ENCODE measurements around the gene SSPN. TPM values are rescaled to one million over a fixed set of nuclear protein-coding genes. Genes with fewer than 3 reads are reported as not detected.

SSPN gene
- total RNA-seq, 4 donors from 2014 or later, result 35.9 to 65.4 (median 53.3) TPM

- Histone ChIP-seq H3K27me3 (no peaks in the 10 kb centered on the region), H3K9me3 (no peaks in the 10 kb centered on the region), H3K4me3 (no peak overlapping the region), H3K36me3 (no peaks in the 10 kb centered on the region), H3K27ac (no peak overlapping the region), H3K4me1 (peaks cover 0 to 22% (median 0%) of the 10 kb centered on the region in 3 donors)
- 56 to 94% methylated on average over 5 to 6 of the region's 6 CpGs for WGBS, 2 donors (ENCODE audit: low coverage in 1 of 2)
- no peak for ATAC-seq
- TF ChIP-seq POLR2A (IDR thresholded peaks at IDR 0.05) (no peak), POLR2AphosphoS5 (IDR thresholded peaks at IDR 0.05) (no peak), EP300 (IDR thresholded peaks at IDR 0.05) (no peak)
- TF ChIP-seq, protein P1, sequence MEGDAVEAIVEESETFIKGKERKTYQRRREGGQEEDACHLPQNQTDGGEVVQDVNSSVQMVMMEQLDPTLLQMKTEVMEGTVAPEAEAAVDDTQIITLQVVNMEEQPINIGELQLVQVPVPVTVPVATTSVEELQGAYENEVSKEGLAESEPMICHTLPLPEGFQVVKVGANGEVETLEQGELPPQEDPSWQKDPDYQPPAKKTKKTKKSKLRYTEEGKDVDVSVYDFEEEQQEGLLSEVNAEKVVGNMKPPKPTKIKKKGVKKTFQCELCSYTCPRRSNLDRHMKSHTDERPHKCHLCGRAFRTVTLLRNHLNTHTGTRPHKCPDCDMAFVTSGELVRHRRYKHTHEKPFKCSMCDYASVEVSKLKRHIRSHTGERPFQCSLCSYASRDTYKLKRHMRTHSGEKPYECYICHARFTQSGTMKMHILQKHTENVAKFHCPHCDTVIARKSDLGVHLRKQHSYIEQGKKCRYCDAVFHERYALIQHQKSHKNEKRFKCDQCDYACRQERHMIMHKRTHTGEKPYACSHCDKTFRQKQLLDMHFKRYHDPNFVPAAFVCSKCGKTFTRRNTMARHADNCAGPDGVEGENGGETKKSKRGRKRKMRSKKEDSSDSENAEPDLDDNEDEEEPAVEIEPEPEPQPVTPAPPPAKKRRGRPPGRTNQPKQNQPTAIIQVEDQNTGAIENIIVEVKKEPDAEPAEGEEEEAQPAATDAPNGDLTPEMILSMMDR (IDR thresholded peaks at IDR 0.05), result no peak
Measured at GRCh38 chr12:26205941-26206340, 10.6 kb downstream of the SSPN start.

GRCh38 chr12:26211331-26211730 is 16.0 kb downstream of the SSPN start:
- Histone ChIP-seq H3K27ac (no peak overlapping the region), H3K36me3 (no peaks in the 10 kb centered on the region), H3K9me3 (no peaks in the 10 kb centered on the region), H3K27me3 (no peaks in the 10 kb centered on the region), H3K4me1 (peaks cover 0 to 14% (median 0%) of the 10 kb centered on the region in 3 donors), H3K4me3 (no peak overlapping the region)
- no peak for ATAC-seq
- 50 to 83% methylated on average over 1 of the region's 1 CpG for WGBS, 2 donors (ENCODE audit: low coverage in 1 of 2)
- TF ChIP-seq EP300 (IDR thresholded peaks at IDR 0.05) (no peak), POLR2A (IDR thresholded peaks at IDR 0.05) (no peak), POLR2AphosphoS5 (IDR thresholded peaks at IDR 0.05) (no peak)
- TF ChIP-seq, protein P1 (IDR thresholded peaks at IDR 0.05), result no peak

DNA sequence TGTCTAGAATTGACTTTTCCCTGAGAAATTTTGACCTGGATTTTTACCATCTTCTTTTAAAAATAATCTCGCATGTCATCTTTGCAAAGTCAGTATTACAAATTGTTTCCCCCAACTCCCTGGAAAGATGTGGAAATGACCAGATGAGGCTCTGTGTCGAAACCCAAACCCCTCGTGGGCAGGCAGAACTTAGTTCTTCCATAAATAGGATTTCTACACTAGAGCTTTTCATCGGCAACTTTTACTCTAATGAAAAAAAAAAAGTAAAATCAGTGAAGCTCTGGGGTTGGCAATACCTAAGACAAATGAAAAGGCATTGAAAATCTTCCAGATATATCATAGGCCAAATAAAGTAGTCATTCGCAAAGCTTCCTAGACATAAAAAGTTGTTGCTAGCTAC is 17.0 kb downstream of the SSPN start:
- no peaks in the 10 kb centered on the region for H3K9me3 ChIP-seq
- no peak overlapping the region for H3K27ac ChIP-seq
- peaks cover 0 to 14% (median 0%) of the 10 kb centered on the region in 3 donors for H3K4me1 ChIP-seq
- no peaks in the 10 kb centered on the region for H3K36me3 ChIP-seq
- no peak overlapping the region for H3K4me3 ChIP-seq
- no peaks in the 10 kb centered on the region for H3K27me3 ChIP-seq
- TF ChIP-seq POLR2A (IDR thresholded peaks at IDR 0.05) (no peak), POLR2AphosphoS5 (IDR thresholded peaks at IDR 0.05) (no peak), EP300 (IDR thresholded peaks at IDR 0.05) (no peak)
- TF ChIP-seq, protein P1 (IDR thresholded peaks at IDR 0.05), result no peak
- no peak for ATAC-seq
- WGBS, 2 donors (ENCODE audit: low coverage in 1 of 2), result 57 to 62% methylated on average over 5 of the region's 5 CpGs

DNA sequence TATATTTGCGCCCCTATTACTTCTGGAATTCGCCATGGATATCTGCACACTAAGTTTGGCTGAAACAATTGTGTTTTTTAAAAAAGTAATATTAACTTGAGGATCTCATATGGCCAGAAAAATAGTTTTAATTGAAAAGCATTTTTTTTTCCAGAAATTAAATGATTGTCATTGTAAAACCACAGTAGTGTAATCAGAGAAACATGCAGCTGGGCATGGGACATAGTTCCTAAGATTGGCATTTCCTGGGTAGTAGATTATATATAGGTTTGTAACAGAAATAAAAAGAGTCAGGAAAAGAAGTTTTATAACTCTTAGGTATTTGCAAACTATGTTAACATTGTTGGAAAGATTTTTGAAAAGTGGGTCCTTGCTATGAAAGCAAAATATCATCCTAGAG is 17.6 kb downstream of the SSPN start:
- TF ChIP-seq POLR2A (IDR thresholded peaks at IDR 0.05), result no peak
- ATAC-seq, result no peak
- 93% methylated on average over 2 of the region's 2 CpGs for WGBS, 2 donors (ENCODE audit: low coverage in 1 of 2)

DNA sequence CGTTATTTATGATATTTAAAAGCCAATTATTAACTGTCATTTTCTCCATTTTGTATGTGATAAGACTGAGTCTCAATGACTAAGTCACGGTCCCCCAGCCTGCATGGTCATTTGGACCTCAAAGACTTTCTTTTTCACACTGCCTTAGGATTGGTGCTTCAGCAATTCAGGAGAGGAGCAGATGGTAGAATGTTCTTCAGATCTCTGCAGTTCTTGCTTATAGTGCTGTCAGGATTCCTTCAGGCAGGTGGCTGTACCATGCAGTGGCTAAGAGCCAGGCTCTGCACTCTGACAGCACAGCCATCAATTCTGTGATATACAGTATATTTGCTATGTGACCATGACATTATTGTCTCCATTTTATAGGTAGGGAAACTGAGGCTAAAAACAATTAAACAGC is 18.7 kb downstream of the SSPN start:
- H3K4me3 ChIP-seq, result no peak overlapping the region
- no peak for ATAC-seq
- TF ChIP-seq POLR2AphosphoS5 (IDR thresholded peaks at IDR 0.05), result no peak
- no peak for TF ChIP-seq POLR2A (IDR thresholded peaks at IDR 0.05)
- no peak for TF ChIP-seq EP300 (IDR thresholded peaks at IDR 0.05)
- TF ChIP-seq, protein P1 (IDR thresholded peaks at IDR 0.05), result no peak
- no peak overlapping the region for H3K27ac ChIP-seq
- H3K27me3 ChIP-seq, result no peaks in the 10 kb centered on the region
- H3K36me3 ChIP-seq, result no peaks in the 10 kb centered on the region
- H3K9me3 ChIP-seq, result no peaks in the 10 kb centered on the region
- WGBS, 2 donors (ENCODE audit: low coverage in 1 of 2), result 54 to 57% methylated on average over 2 of the region's 2 CpGs
- H3K4me1 ChIP-seq, result peaks cover 0 to 14% (median 0%) of the 10 kb centered on the region in 3 donors

More for the DNA sequence above, 17.6 kb downstream of the SSPN start:
- H3K27ac ChIP-seq, result no peak overlapping the region
- H3K27me3 ChIP-seq, result no peaks in the 10 kb centered on the region
- H3K4me3 ChIP-seq, result no peak overlapping the region
- no peaks in the 10 kb centered on the region for H3K36me3 ChIP-seq
- H3K4me1 ChIP-seq, result peaks cover 0 to 14% (median 0%) of the 10 kb centered on the region in 3 donors
- H3K9me3 ChIP-seq, result no peaks in the 10 kb centered on the region
